ENCODE data around the gene PLEKHG4B.

DNA sequence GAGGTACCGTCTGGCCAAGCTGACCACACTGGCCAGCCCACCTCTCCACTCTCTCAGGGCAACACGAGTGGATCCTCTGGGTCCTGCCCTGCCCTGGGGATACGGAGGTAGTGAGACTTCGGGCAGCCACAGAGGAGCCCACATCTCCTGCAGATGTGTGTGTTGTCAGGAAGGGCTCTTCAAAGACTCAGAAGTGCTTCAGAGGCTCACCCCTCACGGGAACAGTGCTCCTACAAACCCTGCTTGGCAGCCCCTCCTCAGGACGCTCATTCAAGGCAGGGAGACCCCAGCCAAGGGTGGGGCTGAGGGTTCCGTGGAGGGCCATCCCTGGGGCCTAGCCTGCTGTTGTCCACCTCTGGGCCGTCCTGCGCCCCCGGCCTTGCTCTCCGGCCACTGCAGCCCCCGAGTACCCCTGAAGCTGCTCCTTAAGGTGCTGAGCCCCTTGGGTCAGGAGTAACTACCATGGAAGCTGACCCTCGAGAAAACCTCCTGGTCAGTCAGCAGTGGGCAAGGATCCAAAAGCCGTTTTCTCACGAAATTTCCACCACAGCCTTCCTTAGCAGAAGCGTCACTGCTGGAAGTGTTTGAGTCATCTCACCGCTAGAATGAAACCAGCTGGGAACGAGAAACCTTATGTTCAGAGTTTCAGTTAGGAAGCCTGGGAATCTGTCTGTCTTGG, 76.2 kb downstream of the PLEKHG4B start:
- TF ChIP-seq POLR2A (IDR thresholded peaks at IDR 0.05; ENCODE audit: low read length) (no peak), GATA1 (IDR thresholded peaks at IDR 0.05; ENCODE audit: low read depth, low read length) (no peak)
